Measurements from ENCODE around the gene MAST4.

DNA sequence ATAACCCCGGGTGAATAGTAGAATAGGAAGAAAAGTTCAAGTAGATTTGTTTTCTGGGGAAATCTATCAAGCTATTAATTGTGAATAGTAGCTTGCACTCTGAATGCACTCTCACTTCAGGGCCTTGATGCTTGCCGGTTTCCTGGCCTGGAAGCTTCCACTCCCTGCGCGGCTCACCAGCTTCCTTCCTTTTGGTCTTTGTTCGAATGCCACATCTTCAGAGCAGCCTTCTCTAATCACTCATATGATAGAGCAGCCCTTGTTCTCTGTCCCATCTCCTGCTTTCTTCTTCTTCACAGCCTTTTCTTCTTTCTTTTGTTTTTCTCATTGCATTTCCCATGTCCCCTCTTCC is 146.7 kb downstream of the MAST4 start:
- TF ChIP-seq CTCF (IDR thresholded peaks at IDR 0.05; ENCODE audit: low read depth, low read length, poor library complexity, severe bottlenecking) (no peak), EZH2phosphoT487 (IDR thresholded peaks at IDR 0.05; ENCODE audit: borderline replicate concordance, low read length) (no peak)

Data from DOHH2 (cell line).